Type B pancreatic cell (in vitro differentiated cells): ENCODE data around the gene GAPDH. TPM values are rescaled to one million over a fixed set of nuclear protein-coding genes. Genes with fewer than 3 reads are reported as not detected.

Experiments
- DNase-seq: peaks from one replicate; pipeline ENCODE4 v3.0.0; 2021; ENCODE audit warnings: mixed read lengths; ENCODE audit not compliant: unreplicated experiment; ENCODE audit errors: extremely low spot score
- H3K27ac Mint-ChIP-seq: 2 replicates; pipeline ENCODE4 v1.8.0; 2021; ENCODE audit warnings: mild to moderate bottlenecking, mixed read lengths
- H3K27me3 Mint-ChIP-seq: 2 replicates; pipeline ENCODE4 v1.8.0; 2021; ENCODE audit warnings: mixed read lengths
- H3K36me3 Mint-ChIP-seq: 2 replicates; pipeline ENCODE4 v1.8.0; 2021; ENCODE audit warnings: mixed read lengths
- H3K4me1 Mint-ChIP-seq: one replicate; pipeline ENCODE4 v1.8.0; 2021; ENCODE audit warnings: mixed read lengths; ENCODE audit not compliant: unreplicated experiment
- H3K4me3 Mint-ChIP-seq: 2 replicates; pipeline ENCODE4 v1.8.0; 2021; ENCODE audit warnings: mild to moderate bottlenecking, mixed read lengths
- H3K9me3 Mint-ChIP-seq: 2 replicates; pipeline ENCODE4 v1.8.0; 2021; ENCODE audit warnings: mixed read lengths
- CTCF ChIP-seq: fragments of 200-600 bp; sonication (generic); conservative IDR thresholded peaks from 2 replicates; pipeline ENCODE4 v1.5.0; 2021; ENCODE audit warnings: antibody characterized with exemption, mild to moderate bottlenecking
- total RNA-seq: library from RNA; stranded (reverse); gene quantifications from 2 replicates; pipeline ENCODE4 v1.2.1, GENCODE V29; 2021; ENCODE audit warnings: low replicate concordance

GAPDH gene
- total RNA-seq, 1 donor from 2014 or later, result 2,317 TPM

DNA sequence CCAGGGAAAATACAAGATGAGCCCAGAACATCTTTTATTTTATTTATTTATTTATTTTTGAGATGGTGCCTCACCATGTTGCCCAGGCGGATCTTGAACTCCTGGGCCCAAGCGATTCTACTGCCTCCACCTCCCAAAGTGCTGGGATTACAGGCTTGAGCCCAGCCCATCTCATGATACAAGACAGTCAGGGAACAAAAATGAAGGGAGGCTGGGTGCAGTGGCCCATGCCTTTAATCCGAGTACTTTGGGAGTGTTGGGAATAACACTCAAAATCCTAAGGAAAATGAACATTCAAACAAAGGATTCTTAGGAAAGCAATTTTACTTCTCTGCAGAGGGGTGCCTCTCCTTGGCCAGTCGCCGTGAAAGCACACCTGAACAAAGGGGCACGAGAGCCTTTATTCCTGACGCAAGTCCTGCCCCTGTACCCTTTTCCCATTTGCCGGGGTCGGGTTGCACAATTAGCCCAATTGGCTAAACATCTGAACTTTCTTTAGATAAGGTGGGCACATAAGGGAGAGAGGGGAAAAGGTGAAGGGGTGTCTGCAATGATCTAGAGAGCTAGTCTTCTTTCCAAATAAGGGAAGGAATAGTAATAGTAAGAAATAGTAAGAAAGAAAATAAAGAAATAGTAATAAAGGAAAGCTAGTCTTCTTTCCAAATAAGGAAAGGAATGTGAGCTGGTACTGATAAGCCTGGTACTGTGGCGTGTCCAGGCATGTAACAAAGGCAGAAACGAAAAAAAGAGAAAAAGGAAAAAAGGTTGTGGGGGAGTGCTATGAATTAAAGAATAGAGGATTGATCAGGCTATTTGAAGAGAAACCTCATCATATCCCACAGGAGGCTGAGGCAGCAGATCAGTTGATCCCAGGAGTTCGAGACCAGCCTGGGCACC, 27.0 kb upstream of the GAPDH start:
- no peak for DNase-seq
- Mint-ChIP-seq H3K36me3 (peaks cover 36% of the 10 kb centered on the region), H3K27ac (peak overlapping the region; percentile 81), H3K4me3 (peak overlapping the region; percentile 27), H3K27me3 (no peaks in the 10 kb centered on the region), H3K4me1 (no peaks in the 10 kb centered on the region), H3K9me3 (no peaks in the 10 kb centered on the region)
- no peak for TF ChIP-seq CTCF

GRCh38 chr12:6508087-6508486, 26.2 kb upstream of the GAPDH start:
- Mint-ChIP-seq H3K9me3 (no peaks in the 10 kb centered on the region), H3K4me3 (no peak overlapping the region), H3K4me1 (no peaks in the 10 kb centered on the region), H3K36me3 (peaks cover 43% of the 10 kb centered on the region), H3K27me3 (no peaks in the 10 kb centered on the region), H3K27ac (peak overlapping the region; percentile 81)
- no peak for DNase-seq
- TF ChIP-seq CTCF, result no peak

DNA sequence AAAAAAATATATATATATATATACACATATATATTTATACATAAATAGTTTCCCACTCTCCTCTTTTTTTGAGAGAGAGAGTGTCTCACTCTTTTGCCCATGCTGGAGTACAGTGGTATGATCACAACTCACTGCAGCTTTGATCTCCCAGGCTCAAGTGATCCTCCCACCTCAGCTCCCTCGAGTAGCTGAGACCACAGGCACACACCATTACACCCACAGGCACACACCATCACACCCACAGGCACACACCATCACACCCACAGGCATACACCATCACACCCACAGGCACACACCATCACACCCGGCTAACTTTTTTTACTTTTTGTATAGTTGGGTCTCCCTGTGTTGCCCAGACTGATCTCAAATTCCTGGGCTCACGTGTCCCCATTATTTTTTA, 14.1 kb upstream of the GAPDH start:
- Mint-ChIP-seq H3K27ac (no peak overlapping the region), H3K4me1 (no peaks in the 10 kb centered on the region), H3K36me3 (peaks cover 62% of the 10 kb centered on the region), H3K9me3 (no peaks in the 10 kb centered on the region), H3K27me3 (no peaks in the 10 kb centered on the region), H3K4me3 (no peak overlapping the region)
- DNase-seq, result no peak
- TF ChIP-seq CTCF, result no peak

- Mint-ChIP-seq H3K27ac (no peak overlapping the region), H3K9me3 (no peaks in the 10 kb centered on the region), H3K4me3 (no peak overlapping the region), H3K4me1 (no peaks in the 10 kb centered on the region), H3K27me3 (no peaks in the 10 kb centered on the region), H3K36me3 (peaks cover 63% of the 10 kb centered on the region)
- no peak for DNase-seq
- TF ChIP-seq CTCF, result no peak
Measured at GRCh38 chr12:6522193-6522592, 12.1 kb upstream of the GAPDH start.

- Mint-ChIP-seq H3K4me1 (peaks cover 2% of the 10 kb centered on the region), H3K27me3 (no peaks in the 10 kb centered on the region), H3K9me3 (no peaks in the 10 kb centered on the region), H3K27ac (peak overlapping the region; percentile 63), H3K36me3 (peaks cover 62% of the 10 kb centered on the region), H3K4me3 (no peak overlapping the region)
- TF ChIP-seq CTCF, result no peak
- no peak for DNase-seq
Measured at GRCh38 chr12:6523708-6524107, 10.6 kb upstream of the GAPDH start.
